Endodermal cell (in vitro differentiated cells): ENCODE measurements around the gene DENND6B. TPM values are rescaled to one million over a fixed set of nuclear protein-coding genes. Genes with fewer than 3 reads are reported as not detected.

Source experiments
- DNase-seq: peaks from one replicate; pipeline ENCODE4 v3.0.0-alpha.2; 2017
- H3K27ac ChIP-seq: 2 replicates; pipeline ENCODE4 v1.5.1; 2013; ENCODE audit warnings: mild to moderate bottlenecking, low read depth, low read length, moderate library complexity
- H3K27me3 ChIP-seq: 2 replicates; pipeline ENCODE4 v1.6.1; 2013; ENCODE audit warnings: mild to moderate bottlenecking, low read length, moderate library complexity; ENCODE audit not compliant: insufficient read depth, control insufficient read depth, poor library complexity, severe bottlenecking
- H3K36me3 ChIP-seq: 2 replicates; pipeline ENCODE4 v1.7.0; 2013; ENCODE audit warnings: mild to moderate bottlenecking, low read length, moderate library complexity; ENCODE audit not compliant: control insufficient read depth, insufficient read depth
- H3K4me1 ChIP-seq: one replicate; pipeline ENCODE4 v1.7.0; 2013; ENCODE audit warnings: low read length; ENCODE audit not compliant: control insufficient read depth, insufficient read depth
- H3K4me3 ChIP-seq: 2 replicates; pipeline ENCODE4 v1.5.1; 2013; ENCODE audit warnings: mild to moderate bottlenecking, low read length, moderate library complexity
- H3K9ac ChIP-seq: 2 replicates; pipeline ENCODE4 v1.6.1; 2013; ENCODE audit warnings: mild to moderate bottlenecking, low read length, moderate library complexity; ENCODE audit not compliant: poor library complexity, severe bottlenecking; ENCODE audit errors: extremely low read depth
- H3K9me3 ChIP-seq: 2 replicates; pipeline ENCODE4 v1.6.1; 2013; ENCODE audit warnings: mild to moderate bottlenecking, low read length, moderate library complexity; ENCODE audit not compliant: control insufficient read depth
- H3K27ac Mint-ChIP-seq: 2 replicates; pipeline ENCODE4 v1.8.0; 2020; ENCODE audit warnings: mixed read lengths
- H3K27me3 Mint-ChIP-seq: 2 replicates; pipeline ENCODE4 v1.8.0; 2021; ENCODE audit warnings: mild to moderate bottlenecking, mixed read lengths; ENCODE audit not compliant: insufficient read depth
- H3K36me3 Mint-ChIP-seq: 2 replicates; pipeline ENCODE4 v1.8.0; 2020; ENCODE audit warnings: low read depth, mixed read lengths
- H3K4me1 Mint-ChIP-seq: 2 replicates; pipeline ENCODE4 v1.8.0; 2020; ENCODE audit warnings: mixed read lengths
- H3K4me3 Mint-ChIP-seq: 2 replicates; pipeline ENCODE4 v1.8.0; 2020; ENCODE audit warnings: mild to moderate bottlenecking, moderate library complexity, mixed read lengths
- H3K9me3 Mint-ChIP-seq: 2 replicates; pipeline ENCODE4 v1.8.0; 2020; ENCODE audit warnings: mild to moderate bottlenecking, mixed read lengths
- WGBS, 2 experiments: methylation state at CpG; one replicate each; pipeline versions ENCODE4 v1.1.5 to v1.1.7; 2013; ENCODE audit warnings: missing lambda C conversion rate in 2 of 2, mixed read lengths in 1 of 2; ENCODE audit not compliant: insufficient coverage in 1 of 2, insufficient read length in 1 of 2; 5-methylcytosine and 5-hydroxymethylcytosine counted together
- total RNA-seq, 2 donors: library from RNA; stranded (reverse); fragmentation: NEBNext Ultra II Directional in 1 of 2; extraction: Animal tissue kit (Norgen Biotek cat#: 25700) in 1 of 2; gene quantifications; 2 replicates in 1 of 2; 3 replicates in 1 of 2; pipeline ENCODE4 v1.2.1, GENCODE V29; 2021
- TF ChIP-seq, protein P1 (sequence below): fragments of 200-600 bp; sonication (generic); conservative IDR thresholded peaks from 2 replicates; pipeline ENCODE4 v1.5.0; 2021; ENCODE audit warnings: antibody characterized with exemption, mild to moderate bottlenecking

The DENND6B gene
- total RNA-seq, 2 donors from 2014 or later = 8.3 to 14.2 TPM

- Mint-ChIP-seq H3K9me3 (no peaks in the 10 kb centered on the region), H3K27ac (no peak overlapping the region), H3K4me3 (no peak overlapping the region), H3K27me3 (no peaks in the 10 kb centered on the region), H3K4me1 (peaks cover 8% of the 10 kb centered on the region), H3K36me3 (peaks cover 26% of the 10 kb centered on the region)
- H3K9ac ChIP-seq = no peak overlapping the region
- no peak overlapping the region for H3K4me3 ChIP-seq
- H3K4me1 ChIP-seq = no peaks in the 10 kb centered on the region
- no peak for DNase-seq
- H3K27me3 ChIP-seq = no peaks in the 10 kb centered on the region
- no peaks in the 10 kb centered on the region for H3K9me3 ChIP-seq
- TF ChIP-seq, protein P1, sequence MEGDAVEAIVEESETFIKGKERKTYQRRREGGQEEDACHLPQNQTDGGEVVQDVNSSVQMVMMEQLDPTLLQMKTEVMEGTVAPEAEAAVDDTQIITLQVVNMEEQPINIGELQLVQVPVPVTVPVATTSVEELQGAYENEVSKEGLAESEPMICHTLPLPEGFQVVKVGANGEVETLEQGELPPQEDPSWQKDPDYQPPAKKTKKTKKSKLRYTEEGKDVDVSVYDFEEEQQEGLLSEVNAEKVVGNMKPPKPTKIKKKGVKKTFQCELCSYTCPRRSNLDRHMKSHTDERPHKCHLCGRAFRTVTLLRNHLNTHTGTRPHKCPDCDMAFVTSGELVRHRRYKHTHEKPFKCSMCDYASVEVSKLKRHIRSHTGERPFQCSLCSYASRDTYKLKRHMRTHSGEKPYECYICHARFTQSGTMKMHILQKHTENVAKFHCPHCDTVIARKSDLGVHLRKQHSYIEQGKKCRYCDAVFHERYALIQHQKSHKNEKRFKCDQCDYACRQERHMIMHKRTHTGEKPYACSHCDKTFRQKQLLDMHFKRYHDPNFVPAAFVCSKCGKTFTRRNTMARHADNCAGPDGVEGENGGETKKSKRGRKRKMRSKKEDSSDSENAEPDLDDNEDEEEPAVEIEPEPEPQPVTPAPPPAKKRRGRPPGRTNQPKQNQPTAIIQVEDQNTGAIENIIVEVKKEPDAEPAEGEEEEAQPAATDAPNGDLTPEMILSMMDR = no peak
- peaks cover 40% of the 10 kb centered on the region for H3K36me3 ChIP-seq
- no peak overlapping the region for H3K27ac ChIP-seq
- 94 to 100% methylated on average over 4 to 5 of the region's 5 CpGs for WGBS, 2 experiments
Measured at GRCh38 chr22:50361688-50362087, 34.9 kb upstream of the DENND6B start.

GRCh38 chr22:50361222-50361621 is 34.4 kb upstream of the DENND6B start:
- H3K4me3 ChIP-seq = no peak overlapping the region
- Mint-ChIP-seq H3K4me3 (no peak overlapping the region), H3K9me3 (no peaks in the 10 kb centered on the region), H3K27ac (no peak overlapping the region), H3K4me1 (peaks cover 8% of the 10 kb centered on the region), H3K36me3 (peaks cover 27% of the 10 kb centered on the region), H3K27me3 (no peaks in the 10 kb centered on the region)
- no peaks in the 10 kb centered on the region for H3K9me3 ChIP-seq
- H3K36me3 ChIP-seq = peaks cover 40% of the 10 kb centered on the region
- 89 to 92% methylated on average over 4 to 5 of the region's 5 CpGs for WGBS, 2 experiments
- no peak for DNase-seq
- H3K9ac ChIP-seq = no peak overlapping the region
- H3K27me3 ChIP-seq = no peaks in the 10 kb centered on the region
- H3K27ac ChIP-seq = no peak overlapping the region
- H3K4me1 ChIP-seq = no peaks in the 10 kb centered on the region
- TF ChIP-seq, protein P1 = no peak

GRCh38 chr22:50360578-50360977 is 33.8 kb upstream of the DENND6B start:
- Histone ChIP-seq H3K4me3 (no peak overlapping the region), H3K36me3 (peaks cover 40% of the 10 kb centered on the region), H3K27ac (no peak overlapping the region), H3K9me3 (no peaks in the 10 kb centered on the region), H3K27me3 (no peaks in the 10 kb centered on the region), H3K9ac (no peak overlapping the region), H3K4me1 (no peaks in the 10 kb centered on the region)
- Mint-ChIP-seq H3K9me3 (no peaks in the 10 kb centered on the region), H3K4me3 (no peak overlapping the region), H3K27me3 (no peaks in the 10 kb centered on the region), H3K27ac (no peak overlapping the region), H3K4me1 (peaks cover 8% of the 10 kb centered on the region), H3K36me3 (peaks cover 26% of the 10 kb centered on the region)
- 91 to 93% methylated on average over 2 of the region's 2 CpGs for WGBS, 2 experiments
- DNase-seq = no peak
- TF ChIP-seq, protein P1 = no peak
